Hepatocyte (in vitro differentiated cells): ENCODE measurements around the gene ZBTB33. TPM values are rescaled to one million over a fixed set of nuclear protein-coding genes. Genes with fewer than 3 reads are reported as not detected.

Experiments used
- DNase-seq: peaks from one replicate; pipeline ENCODE4 v3.0.0-alpha.2; 2016; ENCODE audit warnings: low spot score
- H2AFZ ChIP-seq: fragments of 200-600 bp; sonication (generic); 2 replicates; pipeline ENCODE4 v1.6.0; 2016; ENCODE audit warnings: antibody characterized with exemption, mild to moderate bottlenecking
- H3K27ac ChIP-seq: fragments of 200-600 bp; sonication (generic); 2 replicates; pipeline ENCODE4 v1.5.1; 2016; ENCODE audit warnings: mild to moderate bottlenecking
- H3K27me3 ChIP-seq: fragments of 200-600 bp; sonication (generic); 2 replicates; pipeline ENCODE4 v1.6.1; 2016
- H3K36me3 ChIP-seq: fragments of 200-600 bp; sonication (generic); replicated peaks from 2 replicates; pipeline ENCODE4 v1.5.1; 2016; ENCODE audit warnings: low read depth; ENCODE audit not compliant: insufficient read depth
- H3K4me1 ChIP-seq: fragments of 200-600 bp; sonication (generic); 2 replicates; pipeline ENCODE4 v1.5.1; 2016; ENCODE audit warnings: mild to moderate bottlenecking, moderate library complexity; ENCODE audit not compliant: insufficient read depth
- H3K4me2 ChIP-seq: fragments of 200-600 bp; sonication (generic); 2 replicates; pipeline ENCODE4 v1.6.0; 2016
- H3K4me3 ChIP-seq: fragments of 200-600 bp; sonication (generic); 2 replicates; pipeline ENCODE4 v1.5.1; 2016; ENCODE audit warnings: mild to moderate bottlenecking
- H3K79me2 ChIP-seq: fragments of 200-600 bp; sonication (generic); 2 replicates; pipeline ENCODE4 v1.6.0; 2017; ENCODE audit warnings: mild to moderate bottlenecking
- H3K9me2 ChIP-seq: fragments of 200-600 bp; sonication (generic); replicated peaks from 2 replicates; pipeline ENCODE4 v1.6.0; 2017; ENCODE audit warnings: mild to moderate bottlenecking; ENCODE audit not compliant: insufficient read depth
- H3K9me3 ChIP-seq: fragments of 200-600 bp; sonication (generic); 2 replicates; pipeline ENCODE4 v1.5.1; 2016; ENCODE audit warnings: low read depth, mild to moderate bottlenecking
- H4K20me1 ChIP-seq: fragments of 200-600 bp; sonication (generic); 2 replicates; pipeline ENCODE4 v1.6.0; 2016; ENCODE audit warnings: mild to moderate bottlenecking; ENCODE audit not compliant: insufficient read depth, poor library complexity, severe bottlenecking
- EZH2 ChIP-seq: fragments of 200-600 bp; sonication (generic); IDR thresholded peaks from 2 replicates; pipeline ENCODE4 v1.6.1; 2016; ENCODE audit warnings: antibody characterized with exemption, mild to moderate bottlenecking, borderline replicate concordance
- EZH2phosphoT487 ChIP-seq: fragments of 200-600 bp; sonication (generic); IDR thresholded peaks from one replicate; pipeline ENCODE4 v1.6.1; 2018; ENCODE audit warnings: antibody characterized with exemption, mild to moderate bottlenecking, low read depth, moderate library complexity; ENCODE audit not compliant: unreplicated experiment, severe bottlenecking
- WGBS: methylation state at CpG from one replicate; pipeline ENCODE4 v1.1.6; 2016; ENCODE audit warnings: low lambda C conversion rate; ENCODE audit errors: missing lambda C conversion rate; 5-methylcytosine and 5-hydroxymethylcytosine counted together
- polyA plus RNA-seq: library from polyadenylated mRNA; unstranded; fragments of >200 nt; fragmentation: Nextera tagmentation; extraction: Ambion mirVana; gene quantifications from 2 replicates; pipeline ENCODE4 v1.2.1, GENCODE V29; 2016
- total RNA-seq: library from RNA; depleted of rRNA; stranded (reverse); fragments of >200 nt; gene quantifications from 2 replicates; pipeline ENCODE4 v1.2.3, GENCODE V29; 2014
- TF ChIP-seq, protein P1 (sequence below): fragments of 200-600 bp; sonication (generic); IDR thresholded peaks from 2 replicates; pipeline ENCODE4 v1.5.1; 2016; ENCODE audit warnings: antibody characterized with exemption, mild to moderate bottlenecking; ENCODE audit not compliant: poor library complexity

ZBTB33 gene, protein sequence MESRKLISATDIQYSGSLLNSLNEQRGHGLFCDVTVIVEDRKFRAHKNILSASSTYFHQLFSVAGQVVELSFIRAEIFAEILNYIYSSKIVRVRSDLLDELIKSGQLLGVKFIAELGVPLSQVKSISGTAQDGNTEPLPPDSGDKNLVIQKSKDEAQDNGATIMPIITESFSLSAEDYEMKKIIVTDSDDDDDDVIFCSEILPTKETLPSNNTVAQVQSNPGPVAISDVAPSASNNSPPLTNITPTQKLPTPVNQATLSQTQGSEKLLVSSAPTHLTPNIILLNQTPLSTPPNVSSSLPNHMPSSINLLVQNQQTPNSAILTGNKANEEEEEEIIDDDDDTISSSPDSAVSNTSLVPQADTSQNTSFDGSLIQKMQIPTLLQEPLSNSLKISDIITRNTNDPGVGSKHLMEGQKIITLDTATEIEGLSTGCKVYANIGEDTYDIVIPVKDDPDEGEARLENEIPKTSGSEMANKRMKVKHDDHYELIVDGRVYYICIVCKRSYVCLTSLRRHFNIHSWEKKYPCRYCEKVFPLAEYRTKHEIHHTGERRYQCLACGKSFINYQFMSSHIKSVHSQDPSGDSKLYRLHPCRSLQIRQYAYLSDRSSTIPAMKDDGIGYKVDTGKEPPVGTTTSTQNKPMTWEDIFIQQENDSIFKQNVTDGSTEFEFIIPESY
- total RNA-seq (25.2 and 26.4 TPM in 2 replicates), polyA plus RNA-seq (3.8 and 5.5 TPM in 2 replicates)

DNA sequence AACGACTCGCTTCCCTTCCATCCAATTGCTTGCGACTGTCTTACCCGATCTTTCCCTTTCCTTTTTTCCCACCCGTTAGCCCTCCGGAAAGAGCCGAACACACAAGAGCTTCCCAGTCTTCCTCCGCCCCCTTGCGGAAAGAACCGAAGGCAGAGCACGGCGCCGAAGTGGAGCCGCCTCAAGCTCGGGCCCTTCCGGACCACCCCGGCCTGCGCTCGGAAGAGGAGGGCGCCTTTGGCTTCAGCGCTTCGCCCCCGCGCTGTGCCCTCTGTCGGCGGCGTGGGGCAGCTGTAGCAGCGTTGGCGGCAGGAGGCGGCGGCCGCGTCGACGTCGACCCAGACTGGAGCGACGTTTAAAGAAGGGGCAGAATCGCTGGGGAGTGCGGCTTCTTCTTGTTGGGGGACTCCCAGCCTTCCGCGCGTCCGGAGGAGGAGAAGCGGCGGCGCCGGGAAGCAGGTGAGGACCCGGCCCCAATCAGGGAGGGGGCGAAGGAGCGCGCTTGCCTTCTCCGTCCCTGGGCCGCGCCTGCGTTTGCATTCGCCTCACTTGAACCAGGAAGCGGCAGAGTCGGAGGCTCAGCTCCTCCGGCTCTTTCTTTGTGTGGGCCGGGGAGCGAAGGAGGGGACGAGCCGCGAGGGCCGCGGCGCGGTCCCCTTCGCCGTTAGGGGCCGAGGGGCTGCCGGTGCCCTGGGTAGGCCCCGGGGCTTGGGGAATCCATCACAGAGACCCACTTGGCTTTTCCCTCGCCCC is at the start of gene ZBTB33:
Gene ZBTB33, plus strand, starts transcription at position 291 of the 750 bp plus-strand sequence. CDS start 2,604 bp downstream, outside the sequence.
- peaks cover 20% of the 10 kb centered on the region for H3K79me2 ChIP-seq
- DNase-seq, result peak; percentile 94
- H3K9me3 ChIP-seq, result no peaks in the 10 kb centered on the region
- TF ChIP-seq, protein P1, sequence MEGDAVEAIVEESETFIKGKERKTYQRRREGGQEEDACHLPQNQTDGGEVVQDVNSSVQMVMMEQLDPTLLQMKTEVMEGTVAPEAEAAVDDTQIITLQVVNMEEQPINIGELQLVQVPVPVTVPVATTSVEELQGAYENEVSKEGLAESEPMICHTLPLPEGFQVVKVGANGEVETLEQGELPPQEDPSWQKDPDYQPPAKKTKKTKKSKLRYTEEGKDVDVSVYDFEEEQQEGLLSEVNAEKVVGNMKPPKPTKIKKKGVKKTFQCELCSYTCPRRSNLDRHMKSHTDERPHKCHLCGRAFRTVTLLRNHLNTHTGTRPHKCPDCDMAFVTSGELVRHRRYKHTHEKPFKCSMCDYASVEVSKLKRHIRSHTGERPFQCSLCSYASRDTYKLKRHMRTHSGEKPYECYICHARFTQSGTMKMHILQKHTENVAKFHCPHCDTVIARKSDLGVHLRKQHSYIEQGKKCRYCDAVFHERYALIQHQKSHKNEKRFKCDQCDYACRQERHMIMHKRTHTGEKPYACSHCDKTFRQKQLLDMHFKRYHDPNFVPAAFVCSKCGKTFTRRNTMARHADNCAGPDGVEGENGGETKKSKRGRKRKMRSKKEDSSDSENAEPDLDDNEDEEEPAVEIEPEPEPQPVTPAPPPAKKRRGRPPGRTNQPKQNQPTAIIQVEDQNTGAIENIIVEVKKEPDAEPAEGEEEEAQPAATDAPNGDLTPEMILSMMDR, result peak; percentile 58
- no peak for TF ChIP-seq EZH2
- TF ChIP-seq EZH2phosphoT487, result no peak
- H3K27ac ChIP-seq, result peak within 1 kb of the TSS; percentile 95
- H4K20me1 ChIP-seq, result no peaks in the 10 kb centered on the region
- H3K4me2 ChIP-seq, result peak within 1 kb of the TSS; percentile 73
- H2AFZ ChIP-seq, result peak within 1 kb of the TSS; percentile 50
- WGBS, result 42% methylated on average over 74 of the region's 75 CpGs
- H3K4me1 ChIP-seq, result no peaks in the 10 kb centered on the region
- H3K27me3 ChIP-seq, result no peaks in the 10 kb centered on the region
- peak within 1 kb of the TSS; percentile 36 for H3K4me3 ChIP-seq
- H3K9me2 ChIP-seq, result no peaks in the 10 kb centered on the region
- no peaks in the 10 kb centered on the region for H3K36me3 ChIP-seq

DNA sequence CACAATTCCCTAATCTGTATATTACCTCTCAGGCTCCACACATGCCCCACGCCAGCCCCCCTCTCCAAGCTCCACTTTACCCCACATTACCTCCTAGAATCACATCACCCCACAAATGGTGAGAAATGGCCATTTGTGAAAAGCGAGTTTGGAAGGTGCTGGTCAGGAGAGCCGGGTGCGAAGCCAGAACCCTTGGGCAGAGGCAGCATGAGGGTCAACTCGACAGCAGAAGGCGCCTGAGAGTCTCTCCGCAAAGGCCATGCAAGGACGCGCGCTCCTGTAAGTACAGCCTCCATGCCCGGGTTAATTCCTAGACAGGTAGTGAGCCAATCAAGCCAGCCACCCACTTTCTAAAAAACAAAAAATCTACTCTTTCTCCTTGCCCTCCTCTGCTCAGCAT is 49.8 kb upstream of the ZBTB33 start:
- no peaks in the 10 kb centered on the region for H3K36me3 ChIP-seq
- no peak overlapping the region for H2AFZ ChIP-seq
- H4K20me1 ChIP-seq, result no peaks in the 10 kb centered on the region
- TF ChIP-seq, protein P1, result no peak
- no peak for TF ChIP-seq EZH2phosphoT487
- no peak for TF ChIP-seq EZH2
- H3K27ac ChIP-seq, result no peak overlapping the region
- H3K9me2 ChIP-seq, result no peaks in the 10 kb centered on the region
- H3K27me3 ChIP-seq, result no peaks in the 10 kb centered on the region
- no peaks in the 10 kb centered on the region for H3K4me1 ChIP-seq
- no peak overlapping the region for H3K4me3 ChIP-seq
- 86% methylated on average over 11 of the region's 11 CpGs for WGBS
- no peaks in the 10 kb centered on the region for H3K79me2 ChIP-seq
- no peaks in the 10 kb centered on the region for H3K9me3 ChIP-seq
- DNase-seq, result no peak
- H3K4me2 ChIP-seq, result no peak overlapping the region

DNA sequence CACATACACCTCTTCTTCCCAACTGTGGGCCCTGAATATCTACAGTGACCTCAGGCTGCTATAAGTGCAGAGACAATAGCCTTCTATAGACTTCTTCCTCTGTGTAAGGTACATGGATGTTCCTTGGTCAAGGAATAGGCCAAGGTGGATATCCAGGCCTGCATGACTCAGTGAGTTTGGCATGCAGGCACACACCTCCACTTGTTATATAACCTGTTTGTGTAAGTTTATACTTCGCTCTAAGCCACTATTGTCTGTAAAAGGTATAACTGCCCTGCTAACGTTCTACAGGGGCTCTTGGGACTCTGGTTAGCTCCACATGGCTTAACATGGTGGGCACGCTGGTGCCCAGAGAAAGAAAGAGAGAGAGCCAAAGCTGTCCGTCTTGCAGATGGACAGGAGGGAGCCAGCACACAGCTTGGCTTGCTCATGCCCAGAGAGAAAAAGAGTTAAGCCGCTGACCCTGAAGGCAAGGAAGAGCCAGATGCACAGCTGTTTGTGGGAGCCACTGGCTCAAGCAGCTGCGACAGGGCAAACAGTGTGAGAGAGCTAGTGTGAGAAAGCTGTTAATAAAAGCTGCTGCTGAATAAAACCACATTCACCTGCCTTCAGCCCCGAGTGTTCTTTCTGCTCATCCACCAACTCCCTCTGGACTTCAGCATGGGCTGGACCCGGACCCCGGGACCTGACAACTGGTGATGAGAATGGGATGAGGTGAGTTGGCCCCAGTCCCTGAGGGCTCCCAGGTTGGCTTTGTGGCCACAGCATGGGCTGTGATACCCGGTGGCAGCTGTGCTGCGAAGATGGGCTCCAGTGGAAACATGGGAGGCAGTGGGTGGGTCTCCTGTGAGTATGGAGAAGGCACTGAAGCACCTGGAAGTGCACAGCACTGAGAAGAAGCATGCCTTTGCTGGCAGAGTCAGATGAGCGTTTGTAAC is 44.5 kb upstream of the ZBTB33 start:
- Histone ChIP-seq H3K36me3 (no peaks in the 10 kb centered on the region), H4K20me1 (no peaks in the 10 kb centered on the region), H3K79me2 (no peaks in the 10 kb centered on the region), H3K4me1 (no peaks in the 10 kb centered on the region), H3K4me2 (no peak overlapping the region), H3K27ac (no peak overlapping the region), H3K9me3 (no peaks in the 10 kb centered on the region), H3K27me3 (no peaks in the 10 kb centered on the region), H3K4me3 (no peak overlapping the region), H2AFZ (no peak overlapping the region), H3K9me2 (no peaks in the 10 kb centered on the region)
- WGBS, result 71% methylated on average over 12 of the region's 12 CpGs
- TF ChIP-seq EZH2, result no peak
- no peak for TF ChIP-seq EZH2phosphoT487
- TF ChIP-seq, protein P1, result no peak
- DNase-seq, result no peak
